ENCODE results near the gene ALPI. TPM values are rescaled to one million over a fixed set of nuclear protein-coding genes. Genes with fewer than 3 reads are reported as not detected.

The ALPI gene
- total and polyA plus RNA-seq, 5 donors from 2014 or later, result not detected

DNA sequence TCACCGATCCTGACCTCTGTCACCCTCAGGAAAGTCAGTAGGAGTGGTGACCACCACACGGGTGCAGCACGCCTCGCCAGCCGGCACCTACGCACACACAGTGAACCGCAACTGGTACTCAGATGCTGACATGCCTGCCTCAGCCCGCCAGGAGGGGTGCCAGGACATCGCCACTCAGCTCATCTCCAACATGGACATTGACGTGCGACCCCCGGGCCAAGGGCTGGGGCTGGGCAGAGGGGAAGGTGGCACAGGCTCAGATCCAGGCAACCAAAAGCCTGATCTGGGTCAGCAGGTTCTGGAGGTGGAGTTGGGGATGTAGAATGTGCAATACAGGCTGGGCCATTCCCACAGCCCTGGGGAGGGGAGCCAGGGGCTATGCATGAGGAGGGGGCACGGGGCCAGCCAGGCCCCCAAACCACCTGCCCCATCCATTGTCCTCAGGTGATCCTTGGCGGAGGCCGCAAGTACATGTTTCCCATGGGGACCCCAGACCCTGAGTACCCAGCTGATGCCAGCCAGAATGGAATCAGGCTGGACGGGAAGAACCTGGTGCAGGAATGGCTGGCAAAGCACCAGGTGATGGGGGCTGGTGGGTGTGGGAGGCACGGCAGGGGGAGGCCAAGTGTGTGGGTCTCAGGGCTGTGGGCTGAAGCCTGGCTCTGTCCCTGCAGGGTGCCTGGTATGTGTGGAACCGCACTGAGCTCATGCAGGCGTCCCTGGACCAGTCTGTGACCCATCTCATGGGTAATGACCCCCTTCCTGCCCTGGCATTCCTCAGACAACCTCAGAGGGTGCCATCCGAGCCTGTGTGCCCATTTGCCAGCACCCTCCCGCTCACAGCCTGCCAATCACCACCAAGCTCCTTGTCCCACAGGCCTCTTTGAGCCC lies 1.4 kb downstream of the ALPI start:
- H3K4me1 Mint-ChIP-seq, result no peaks in the 10 kb centered on the region
- H3K27me3 ChIP-seq (ENCODE audit: control insufficient read depth, insufficient read depth, low read length), result no peaks in the 10 kb centered on the region
- no peak for DNase-seq

GRCh38 chr2:232458051-232458660 lies 2.2 kb downstream of the ALPI start:
- Histone ChIP-seq H3K4me1 (ENCODE audit: control insufficient read depth, insufficient read depth, low read length, poor library complexity, severe bottlenecking) (no peaks in the 10 kb centered on the region), H3K4me3 (ENCODE audit: low read depth, low read length) (no peak overlapping the region), H3K36me3 (ENCODE audit: control insufficient read depth, insufficient read depth, low read length) (no peaks in the 10 kb centered on the region), H3K27ac (ENCODE audit: insufficient read depth, low read length, poor library complexity, severe bottlenecking) (no peak overlapping the region), H3K9me3 (ENCODE audit: control insufficient read depth in 2 of 2, low read length in 2 of 2) (no peaks in the 10 kb centered on the region), H3K27me3 (ENCODE audit: control insufficient read depth, insufficient read depth, low read length) (no peaks in the 10 kb centered on the region)
- Mint-ChIP-seq H3K4me1 (no peaks in the 10 kb centered on the region), H3K4me3 (no peak overlapping the region), H3K9me3 (no peaks in the 10 kb centered on the region), H3K27me3 (peaks cover 4% of the 10 kb centered on the region), H3K27ac (no peak overlapping the region), H3K36me3 (no peaks in the 10 kb centered on the region)
- ATAC-seq (ENCODE audit: low read depth in 2 of 2) (no peak), DNase-seq (no peak)

More for the DNA sequence above, 1.4 kb downstream of the ALPI start:
- no peak overlapping the region for H3K27ac ChIP-seq (ENCODE audit: insufficient read depth, low read length, poor library complexity, severe bottlenecking)
- H3K9me3 ChIP-seq (ENCODE audit: control insufficient read depth in 2 of 2, low read length in 2 of 2), result no peaks in the 10 kb centered on the region
- no peaks in the 10 kb centered on the region for H3K36me3 ChIP-seq (ENCODE audit: control insufficient read depth, insufficient read depth, low read length)
- ATAC-seq (ENCODE audit: low read depth in 2 of 2), result no peak
- no peaks in the 10 kb centered on the region for H3K4me1 ChIP-seq (ENCODE audit: control insufficient read depth, insufficient read depth, low read length, poor library complexity, severe bottlenecking)
- Mint-ChIP-seq H3K4me3 (no peak overlapping the region), H3K27me3 (peaks cover 6% of the 10 kb centered on the region), H3K27ac (no peak overlapping the region), H3K36me3 (no peaks in the 10 kb centered on the region), H3K9me3 (no peaks in the 10 kb centered on the region)
- H3K4me3 ChIP-seq (ENCODE audit: low read depth, low read length), result no peak overlapping the region

DNA sequence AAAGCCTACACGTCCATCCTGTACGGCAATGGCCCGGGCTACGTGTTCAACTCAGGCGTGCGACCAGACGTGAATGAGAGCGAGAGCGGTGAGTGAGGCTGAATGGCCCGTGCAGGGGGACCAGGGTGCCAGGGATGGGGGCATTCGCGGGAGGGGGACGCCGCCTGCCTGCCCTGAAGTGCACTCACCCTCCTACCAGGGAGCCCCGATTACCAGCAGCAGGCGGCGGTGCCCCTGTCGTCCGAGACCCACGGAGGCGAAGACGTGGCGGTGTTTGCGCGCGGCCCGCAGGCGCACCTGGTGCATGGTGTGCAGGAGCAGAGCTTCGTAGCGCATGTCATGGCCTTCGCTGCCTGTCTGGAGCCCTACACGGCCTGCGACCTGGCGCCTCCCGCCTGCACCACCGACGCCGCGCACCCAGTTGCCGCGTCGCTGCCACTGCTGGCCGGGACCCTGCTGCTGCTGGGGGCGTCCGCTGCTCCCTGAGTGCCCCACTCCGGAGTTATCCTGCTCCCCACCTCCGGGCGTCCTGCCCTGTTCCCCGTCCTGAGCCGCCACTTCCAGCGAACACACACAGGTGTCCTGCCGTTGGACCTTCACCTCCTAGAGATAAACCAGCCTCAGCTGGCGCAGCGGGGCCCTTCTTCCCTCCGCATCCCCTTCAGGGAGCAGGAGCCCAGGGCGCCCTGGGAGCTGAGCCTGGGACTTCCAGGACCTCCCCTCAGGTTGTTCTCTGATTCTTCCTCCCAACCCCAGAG lies 2.9 kb downstream of the ALPI start:
- DNase-seq (no peak), ATAC-seq (ENCODE audit: low read depth in 2 of 2) (no peak)
- no peaks in the 10 kb centered on the region for H3K36me3 ChIP-seq (ENCODE audit: control insufficient read depth, insufficient read depth, low read length)
- Mint-ChIP-seq H3K4me1 (no peaks in the 10 kb centered on the region), H3K27ac (no peak overlapping the region), H3K9me3 (no peaks in the 10 kb centered on the region), H3K4me3 (no peak overlapping the region), H3K36me3 (no peaks in the 10 kb centered on the region), H3K27me3 (no peaks in the 10 kb centered on the region)
- H3K27ac ChIP-seq (ENCODE audit: insufficient read depth, low read length, poor library complexity, severe bottlenecking), result no peak overlapping the region
- H3K4me1 ChIP-seq (ENCODE audit: control insufficient read depth, insufficient read depth, low read length, poor library complexity, severe bottlenecking), result no peaks in the 10 kb centered on the region
- H3K4me3 ChIP-seq (ENCODE audit: low read depth, low read length), result no peak overlapping the region
- no peaks in the 10 kb centered on the region for H3K27me3 ChIP-seq (ENCODE audit: control insufficient read depth, insufficient read depth, low read length)
- H3K9me3 ChIP-seq (ENCODE audit: control insufficient read depth in 2 of 2, low read length in 2 of 2), result no peaks in the 10 kb centered on the region

- H3K27ac Mint-ChIP-seq, result no peak overlapping the region
- H3K4me3 Mint-ChIP-seq, result no peak overlapping the region
- Histone ChIP-seq H3K9me3 (ENCODE audit: control insufficient read depth in 2 of 2, low read length in 2 of 2) (no peaks in the 10 kb centered on the region), H3K27ac (ENCODE audit: insufficient read depth, low read length, poor library complexity, severe bottlenecking) (no peak overlapping the region), H3K36me3 (ENCODE audit: control insufficient read depth, insufficient read depth, low read length) (no peaks in the 10 kb centered on the region), H3K27me3 (ENCODE audit: control insufficient read depth, insufficient read depth, low read length) (no peaks in the 10 kb centered on the region), H3K4me3 (ENCODE audit: low read depth, low read length) (no peak overlapping the region), H3K4me1 (ENCODE audit: control insufficient read depth, insufficient read depth, low read length, poor library complexity, severe bottlenecking) (no peaks in the 10 kb centered on the region)
- DNase-seq (no peak), ATAC-seq (ENCODE audit: low read depth in 2 of 2) (no peak)
- H3K4me1 Mint-ChIP-seq, result no peaks in the 10 kb centered on the region
- H3K27me3 Mint-ChIP-seq, result no peaks in the 10 kb centered on the region
- no peaks in the 10 kb centered on the region for H3K9me3 Mint-ChIP-seq
- H3K36me3 Mint-ChIP-seq, result no peaks in the 10 kb centered on the region
These were observed 3.6 kb downstream of the ALPI start for GRCh38 chr2:232459419-232460035.

DNA sequence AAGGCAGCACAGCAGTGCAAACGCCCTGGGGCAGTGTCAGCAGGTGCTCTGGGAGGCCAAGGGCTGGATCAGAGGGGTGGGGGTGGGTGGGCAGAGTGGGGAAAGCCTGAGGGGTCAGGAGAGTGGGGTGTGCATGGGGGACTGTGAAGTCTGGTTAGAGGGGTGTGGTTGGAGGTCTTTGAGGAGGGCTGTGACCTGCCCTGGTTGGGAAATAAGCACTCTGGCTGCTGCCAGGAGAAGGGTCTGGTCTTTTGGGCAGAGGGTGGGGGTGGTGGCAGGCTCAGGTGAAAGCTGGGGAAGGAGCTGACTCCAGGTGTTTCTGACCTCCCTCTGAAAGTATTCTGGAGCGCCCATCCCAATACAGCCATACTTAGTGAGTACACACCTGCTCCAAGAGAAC lies 4.2 kb downstream of the ALPI start:
- no peak overlapping the region for H3K4me3 ChIP-seq (ENCODE audit: low read depth, low read length)
- DNase-seq (no peak), ATAC-seq (ENCODE audit: low read depth in 2 of 2) (no peak)
- no peaks in the 10 kb centered on the region for H3K27me3 ChIP-seq (ENCODE audit: control insufficient read depth, insufficient read depth, low read length)
- Mint-ChIP-seq H3K27ac (no peak overlapping the region), H3K9me3 (no peaks in the 10 kb centered on the region), H3K27me3 (no peaks in the 10 kb centered on the region), H3K4me3 (no peak overlapping the region), H3K36me3 (no peaks in the 10 kb centered on the region), H3K4me1 (no peaks in the 10 kb centered on the region)
- no peak overlapping the region for H3K27ac ChIP-seq (ENCODE audit: insufficient read depth, low read length, poor library complexity, severe bottlenecking)
- H3K4me1 ChIP-seq (ENCODE audit: control insufficient read depth, insufficient read depth, low read length, poor library complexity, severe bottlenecking), result no peaks in the 10 kb centered on the region
- no peaks in the 10 kb centered on the region for H3K9me3 ChIP-seq (ENCODE audit: control insufficient read depth in 2 of 2, low read length in 2 of 2)
- no peaks in the 10 kb centered on the region for H3K36me3 ChIP-seq (ENCODE audit: control insufficient read depth, insufficient read depth, low read length)

DNA sequence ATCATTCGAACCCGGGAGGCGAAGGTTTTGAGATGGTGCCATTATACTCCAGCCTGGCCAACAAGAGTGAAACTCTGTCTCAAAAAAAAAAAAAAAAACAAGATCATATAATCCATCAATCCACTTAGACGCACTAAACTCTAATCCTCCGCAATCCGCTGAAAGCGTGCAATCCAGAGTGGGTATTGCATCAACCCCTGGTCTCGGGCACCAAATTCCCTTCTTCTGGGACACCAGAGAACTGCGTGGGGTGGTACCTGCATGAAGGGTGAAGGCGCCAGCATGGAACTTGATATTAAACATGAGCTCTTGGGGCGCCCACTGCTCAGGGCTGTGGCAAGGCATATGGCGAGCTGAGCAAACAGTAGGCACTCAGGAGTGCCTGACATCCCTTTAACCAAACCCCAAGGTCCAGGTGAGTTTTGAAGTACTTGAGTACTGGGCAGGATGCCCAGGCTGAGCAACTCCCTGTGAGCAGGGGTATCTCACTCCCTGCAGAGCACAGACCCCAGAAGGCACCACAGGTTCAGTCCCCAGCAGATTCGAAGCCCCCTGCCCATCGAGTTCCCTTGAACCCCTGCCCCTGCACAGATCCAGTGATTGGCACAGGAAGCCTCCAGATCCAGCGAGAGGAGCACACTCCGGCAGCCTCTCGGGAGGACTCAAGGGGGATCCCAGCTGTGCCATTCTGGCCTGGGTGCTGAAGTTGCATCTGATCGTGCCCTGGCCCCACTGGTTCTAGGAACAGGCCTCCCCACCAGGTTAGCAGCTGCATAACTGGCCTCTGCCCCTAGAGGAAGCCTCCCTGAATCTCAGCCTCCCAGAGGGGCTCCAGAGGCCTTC lies 8.0 kb downstream of the ALPI start:
- Histone ChIP-seq H3K4me1 (ENCODE audit: control insufficient read depth, insufficient read depth, low read length, poor library complexity, severe bottlenecking) (no peaks in the 10 kb centered on the region), H3K27me3 (ENCODE audit: control insufficient read depth, insufficient read depth, low read length) (no peaks in the 10 kb centered on the region), H3K27ac (ENCODE audit: insufficient read depth, low read length, poor library complexity, severe bottlenecking) (no peak overlapping the region), H3K4me3 (ENCODE audit: low read depth, low read length) (no peak overlapping the region), H3K9me3 (ENCODE audit: control insufficient read depth in 2 of 2, low read length in 2 of 2) (no peaks in the 10 kb centered on the region), H3K36me3 (ENCODE audit: control insufficient read depth, insufficient read depth, low read length) (no peaks in the 10 kb centered on the region)
- Mint-ChIP-seq H3K4me3 (no peak overlapping the region), H3K27ac (no peak overlapping the region), H3K4me1 (no peaks in the 10 kb centered on the region), H3K27me3 (peaks cover 12% of the 10 kb centered on the region), H3K9me3 (peaks cover 0 to 1% (median 0%) of the 10 kb centered on the region in 7 donors), H3K36me3 (no peaks in the 10 kb centered on the region)
- DNase-seq (no peak), ATAC-seq (ENCODE audit: low read depth in 2 of 2) (no peak)

- ATAC-seq (ENCODE audit: low read depth in 2 of 2) (no peak), DNase-seq (no peak)
- Histone ChIP-seq H3K36me3 (ENCODE audit: control insufficient read depth, insufficient read depth, low read length) (no peaks in the 10 kb centered on the region), H3K4me3 (ENCODE audit: low read depth, low read length) (no peak overlapping the region), H3K4me1 (ENCODE audit: control insufficient read depth, insufficient read depth, low read length, poor library complexity, severe bottlenecking) (no peaks in the 10 kb centered on the region), H3K9me3 (ENCODE audit: control insufficient read depth in 2 of 2, low read length in 2 of 2) (no peaks in the 10 kb centered on the region), H3K27ac (ENCODE audit: insufficient read depth, low read length, poor library complexity, severe bottlenecking) (no peak overlapping the region), H3K27me3 (ENCODE audit: control insufficient read depth, insufficient read depth, low read length) (no peaks in the 10 kb centered on the region)
- no peak overlapping the region for H3K4me3 Mint-ChIP-seq
- H3K36me3 Mint-ChIP-seq, result no peaks in the 10 kb centered on the region
- peaks cover 17% of the 10 kb centered on the region for H3K27me3 Mint-ChIP-seq
- no peaks in the 10 kb centered on the region for H3K4me1 Mint-ChIP-seq
- no peak overlapping the region for H3K27ac Mint-ChIP-seq
- peaks cover 0 to 2% (median 0%) of the 10 kb centered on the region in 7 donors for H3K9me3 Mint-ChIP-seq
These were observed 8.6 kb downstream of the ALPI start for GRCh38 chr2:232464544-232464885.
